ENCODE data around the gene RAPGEF6.

GRCh38 chr5:131393498-131393968 lies 241.5 kb downstream of the RAPGEF6 start:
- no peak for TF ChIP-seq POLR2A (IDR thresholded peaks at IDR 0.05; ENCODE audit: low read length)
- no peak for TF ChIP-seq GATA1 (IDR thresholded peaks at IDR 0.05; ENCODE audit: low read depth, low read length)

All from erythroblast (primary cell).